GM18511 (cell line): ENCODE data around the gene CD59.
"Not testable (repeated sequence)": the region's sequence is repeated elsewhere in the genome, so short reads cannot be mapped to it uniquely, and the experiment has no call there.

Experiments used
- ATAC-seq: cut with Tn5 transposase; IDR thresholded peaks from one replicate; pipeline ENCODE4 v1.9.1; 2021; ENCODE audit warnings: mild to moderate bottlenecking, moderate library complexity; ENCODE audit not compliant: unreplicated experiment

CD59 gene

DNA sequence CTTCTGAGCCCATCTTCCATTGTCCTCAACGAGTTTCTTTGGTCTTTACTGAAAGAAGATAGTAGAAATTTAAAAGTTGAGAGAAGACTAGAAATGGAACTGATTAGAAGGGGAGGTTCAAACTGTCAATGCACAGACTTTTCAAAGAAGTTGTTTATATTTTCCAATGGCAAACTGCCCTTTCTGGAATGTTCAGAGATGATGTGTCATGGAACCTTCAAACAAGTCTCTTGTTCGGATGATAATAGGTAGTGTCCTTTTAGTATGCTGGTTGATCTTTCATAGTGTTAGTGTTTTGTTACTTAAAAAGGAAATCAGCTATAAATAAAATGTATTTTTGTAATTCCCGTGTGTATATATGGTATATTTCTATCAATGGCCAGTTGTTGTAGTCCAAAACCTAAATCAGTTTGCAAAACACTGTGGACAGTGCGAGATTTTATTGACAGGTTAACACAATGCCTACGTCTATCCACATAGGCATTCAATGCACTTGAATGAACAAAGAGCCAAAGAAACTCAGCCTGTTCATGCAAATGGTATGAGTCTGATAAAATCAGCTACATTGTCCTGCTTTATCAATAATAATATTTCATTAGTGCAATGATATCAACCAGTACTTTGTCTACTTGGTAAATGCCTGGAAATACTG, 66.5 kb downstream of the CD59 start:
- no peak for ATAC-seq

DNA sequence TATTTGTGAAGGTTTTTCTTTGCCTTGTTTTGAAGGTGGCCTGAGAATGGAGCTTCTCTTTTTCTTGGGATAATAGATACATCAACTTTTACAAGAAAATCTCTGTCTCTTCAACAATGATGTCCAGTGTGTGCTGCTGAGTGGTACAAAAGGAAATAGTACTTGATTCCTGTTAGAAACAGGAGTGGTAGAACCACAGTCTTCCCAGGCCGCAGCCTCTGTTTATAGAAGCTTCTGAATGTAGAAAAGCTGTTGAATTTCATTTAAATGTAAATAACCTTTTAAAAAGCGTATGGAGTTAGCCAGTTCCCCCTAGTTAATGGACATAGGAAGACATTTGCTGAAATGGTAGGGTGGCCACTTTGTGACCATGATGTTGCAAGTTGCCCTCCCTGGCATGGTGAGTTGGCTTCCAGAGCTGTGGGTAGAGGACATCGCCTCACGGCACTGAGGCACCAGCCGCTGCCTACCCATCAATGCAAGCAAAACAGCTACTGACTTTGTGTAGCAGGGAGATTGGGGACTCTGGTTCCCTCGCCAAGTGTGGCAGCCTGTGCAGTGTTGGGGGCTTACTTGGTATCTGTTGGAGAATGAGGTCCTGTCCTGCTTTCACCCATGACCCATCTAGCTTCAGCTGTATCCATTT, 67.1 kb downstream of the CD59 start:
- ATAC-seq, result no peak

DNA sequence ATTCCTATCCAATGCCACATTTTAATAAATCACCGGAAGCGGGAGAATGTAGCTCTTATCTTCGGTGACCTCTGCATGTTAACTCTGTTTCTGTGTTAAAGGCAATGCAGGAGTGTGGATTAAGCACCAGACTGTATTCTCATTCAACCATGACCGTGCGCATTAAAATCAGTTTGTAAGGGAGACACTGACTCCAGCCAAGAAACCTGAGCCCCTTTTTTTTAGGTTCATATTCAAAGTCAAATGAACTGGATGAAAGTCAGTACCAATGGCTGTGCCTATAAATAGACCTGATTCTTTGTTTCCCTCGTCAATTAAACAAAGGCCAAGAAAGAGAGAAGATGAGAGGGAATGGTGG, 67.8 kb downstream of the CD59 start:
- no peak for ATAC-seq

DNA sequence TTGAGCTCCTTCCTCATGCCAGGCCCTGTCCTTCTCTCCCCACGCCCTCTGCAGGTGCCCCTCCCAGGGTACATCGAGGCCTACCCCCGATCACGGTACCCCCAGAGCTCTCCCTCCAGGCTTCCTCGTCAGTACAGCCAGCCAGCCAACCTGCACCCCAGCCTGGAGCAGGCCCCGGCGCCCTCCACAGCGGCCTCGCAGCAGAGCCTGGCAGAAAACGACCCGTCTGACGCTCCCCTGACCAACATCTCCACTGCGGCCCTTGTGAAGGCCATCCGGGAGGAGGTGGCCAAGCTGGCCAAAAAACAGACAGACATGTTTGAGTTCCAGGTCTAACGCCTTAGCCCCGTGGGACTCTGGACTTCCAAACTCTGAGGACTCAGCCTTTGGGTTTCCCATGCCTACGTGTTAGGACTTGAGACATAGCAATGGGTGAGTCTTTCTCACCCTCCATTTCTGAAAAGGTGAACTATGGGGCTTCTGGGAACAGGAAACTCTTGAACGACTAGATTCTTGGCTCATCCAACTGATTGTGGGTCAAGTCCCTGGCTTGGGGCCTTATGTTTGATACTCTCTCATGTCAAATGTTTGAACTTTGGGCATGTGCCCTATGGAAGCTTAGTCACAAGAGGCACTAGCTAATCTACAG, 68.3 kb downstream of the CD59 start:
- no peak for ATAC-seq

DNA sequence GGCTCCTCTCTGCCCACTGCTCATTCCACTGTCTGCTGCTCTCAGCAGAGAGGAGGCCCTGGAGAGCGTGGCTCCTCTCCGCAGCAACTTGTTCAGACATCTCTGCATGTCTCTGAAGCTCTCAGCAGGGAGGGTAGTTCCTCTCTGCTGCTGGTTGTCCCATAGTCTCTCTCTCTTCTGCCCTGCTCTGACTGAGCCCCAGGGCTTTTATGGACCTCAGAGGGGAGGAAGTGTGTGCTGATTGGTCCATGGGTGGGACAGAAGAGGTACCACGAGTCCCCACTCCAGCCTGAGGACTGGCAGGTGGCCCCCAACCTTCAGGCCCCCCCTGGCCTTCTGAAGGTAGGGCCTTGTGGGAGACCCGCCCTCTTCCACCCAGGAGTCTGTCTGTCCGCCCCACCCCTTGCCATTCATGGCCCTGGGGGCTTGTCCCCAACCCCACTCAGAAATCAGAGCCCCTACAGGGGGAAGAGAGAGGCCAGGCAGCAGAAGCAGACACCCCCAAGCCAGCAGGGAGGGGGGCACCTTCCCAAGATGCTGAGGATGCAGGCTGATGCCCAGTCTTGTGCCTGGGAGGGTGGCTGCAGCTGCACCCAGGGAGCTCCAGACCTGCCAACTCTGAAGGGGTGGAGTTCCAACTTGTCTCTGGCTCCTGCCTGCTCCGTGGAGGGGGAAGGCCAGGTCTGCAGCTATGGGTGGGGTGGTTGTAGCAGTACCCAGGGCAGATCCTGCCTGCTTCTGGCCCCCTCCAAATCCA, 70.7 kb downstream of the CD59 start:
- ATAC-seq, result no peak

DNA sequence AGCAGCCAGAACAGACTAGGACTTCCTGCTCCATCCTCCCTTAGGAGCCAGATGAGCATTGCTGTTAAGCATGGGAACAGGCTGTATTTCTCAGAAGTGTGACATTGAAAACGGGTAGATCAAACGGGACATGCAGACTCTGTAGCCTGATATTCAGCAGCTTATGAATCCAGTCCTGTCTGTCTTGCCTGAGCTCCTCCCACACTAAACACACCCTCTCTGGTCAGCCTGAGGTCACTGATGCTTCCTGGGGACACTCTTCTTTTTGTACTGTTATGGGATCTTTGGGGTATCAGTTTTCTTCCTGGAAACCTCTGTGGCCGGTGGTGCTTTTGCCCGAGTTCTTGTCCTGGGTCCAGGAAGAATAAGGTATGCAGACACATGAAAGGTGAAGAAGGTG, 71.4 kb downstream of the CD59 start:
- no peak for ATAC-seq

DNA sequence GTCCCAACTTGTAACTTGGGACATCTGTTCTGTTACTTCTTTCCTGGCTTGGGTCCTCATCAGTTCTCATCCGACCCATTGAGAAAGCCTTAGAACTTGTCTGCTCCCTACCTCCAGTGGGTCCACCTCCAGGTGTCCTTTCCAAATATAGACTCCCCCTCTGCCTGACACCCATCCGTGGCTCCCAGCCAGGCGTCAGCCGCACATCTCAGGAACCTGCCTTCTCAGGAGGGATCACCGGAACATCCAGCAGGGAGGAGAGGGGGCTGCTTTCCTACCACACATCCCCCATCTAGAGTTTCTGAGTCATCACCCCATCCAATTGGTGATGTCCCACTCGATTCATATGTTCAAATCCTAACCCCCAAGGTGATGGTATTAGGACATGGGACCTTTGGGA, 72.1 kb downstream of the CD59 start:
- no peak for ATAC-seq

DNA sequence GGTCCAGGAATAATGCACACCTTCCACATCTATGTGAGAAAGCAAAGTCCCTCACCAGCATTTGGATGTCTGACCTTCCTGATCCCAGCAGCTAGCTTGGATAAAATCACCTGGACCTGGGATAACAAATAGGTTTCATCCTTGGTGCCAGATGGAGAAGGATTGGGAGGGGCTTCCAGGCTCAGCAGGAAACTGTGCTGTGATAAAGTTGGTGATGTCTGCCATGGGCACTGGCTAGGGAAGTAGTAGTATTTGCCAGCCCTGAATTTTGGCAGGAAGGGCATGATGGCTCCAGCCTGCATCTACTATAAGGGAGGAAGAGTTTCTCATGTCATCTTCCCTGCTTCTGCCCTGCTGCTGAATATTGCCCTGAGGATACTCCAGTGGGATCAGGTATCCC, 73.1 kb downstream of the CD59 start:
- no peak for ATAC-seq

DNA sequence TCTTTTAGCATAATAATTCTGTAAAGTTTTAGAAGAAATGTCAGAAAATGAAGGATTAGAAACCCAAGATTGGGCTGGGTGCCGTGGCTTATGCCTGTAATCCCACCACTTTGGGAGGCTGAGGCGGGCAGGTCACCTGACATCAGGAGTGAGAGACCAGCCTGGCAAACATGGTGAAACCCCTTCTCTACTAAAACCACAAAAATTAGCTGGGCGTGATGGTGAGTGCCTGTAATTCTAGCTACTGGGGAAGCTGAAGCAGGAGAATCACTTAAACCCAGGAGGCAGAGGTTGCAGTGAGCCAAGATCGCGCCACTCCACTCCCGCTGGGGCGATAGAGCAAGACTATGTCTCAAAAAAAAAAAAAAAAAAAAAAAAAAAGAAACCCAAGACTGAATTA, 74.7 kb downstream of the CD59 start:
- ATAC-seq, result not testable (repeated sequence)

DNA sequence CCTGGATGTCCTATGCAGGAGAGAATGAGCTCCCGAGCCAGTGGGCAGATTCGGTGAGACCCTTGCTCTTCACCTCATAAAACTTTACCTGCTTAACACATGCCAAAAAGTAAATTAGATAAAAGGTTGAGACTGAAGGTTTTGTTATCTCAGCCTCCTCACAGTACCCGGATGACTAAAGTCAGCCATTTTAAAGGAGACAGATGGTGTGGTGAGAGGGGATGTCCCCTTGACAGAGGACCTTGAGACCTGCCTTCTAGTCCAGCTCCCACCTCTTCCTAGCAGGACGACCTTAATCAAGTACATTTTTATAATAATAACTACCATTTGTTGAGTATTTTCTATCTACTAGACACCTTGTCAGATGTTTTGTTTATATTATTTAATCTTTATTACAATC, 75.3 kb downstream of the CD59 start:
- ATAC-seq, result no peak

DNA sequence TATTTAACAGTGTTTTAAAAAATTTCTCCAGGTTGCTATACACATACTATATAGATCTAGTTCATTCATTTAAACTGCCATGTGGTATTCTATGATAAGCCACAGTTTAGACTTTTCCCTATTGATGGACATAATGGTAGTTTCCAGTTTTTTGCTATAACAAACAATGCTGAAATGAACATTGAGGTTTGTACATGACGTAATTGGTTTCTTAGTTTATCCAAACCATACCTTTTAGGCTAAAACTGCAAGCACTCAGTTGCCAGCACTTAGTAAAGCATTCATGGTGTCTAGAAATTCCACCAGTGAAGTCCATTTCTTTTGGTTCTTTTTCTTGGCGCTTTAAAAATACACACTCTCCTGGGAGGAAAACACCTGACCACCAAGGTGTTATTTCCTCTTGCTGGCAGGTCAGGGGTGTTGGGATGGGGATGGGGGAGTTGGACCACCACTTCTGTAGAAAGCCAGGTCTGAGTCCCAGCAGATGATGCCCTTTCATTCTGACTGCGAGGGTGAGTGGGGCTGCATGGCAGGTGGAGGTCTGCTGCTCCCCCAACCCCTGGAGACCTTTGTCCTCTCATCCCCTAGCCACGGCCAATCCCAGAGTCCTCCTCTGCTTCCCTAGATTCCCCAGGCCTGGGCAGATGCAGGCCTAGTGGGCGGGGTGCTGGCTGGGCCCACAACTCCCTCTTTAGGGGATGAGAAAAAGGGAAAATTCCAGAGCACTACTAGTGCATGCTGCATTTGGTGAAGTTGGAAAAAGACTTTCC, 76.7 kb downstream of the CD59 start:
- ATAC-seq, result no peak

DNA sequence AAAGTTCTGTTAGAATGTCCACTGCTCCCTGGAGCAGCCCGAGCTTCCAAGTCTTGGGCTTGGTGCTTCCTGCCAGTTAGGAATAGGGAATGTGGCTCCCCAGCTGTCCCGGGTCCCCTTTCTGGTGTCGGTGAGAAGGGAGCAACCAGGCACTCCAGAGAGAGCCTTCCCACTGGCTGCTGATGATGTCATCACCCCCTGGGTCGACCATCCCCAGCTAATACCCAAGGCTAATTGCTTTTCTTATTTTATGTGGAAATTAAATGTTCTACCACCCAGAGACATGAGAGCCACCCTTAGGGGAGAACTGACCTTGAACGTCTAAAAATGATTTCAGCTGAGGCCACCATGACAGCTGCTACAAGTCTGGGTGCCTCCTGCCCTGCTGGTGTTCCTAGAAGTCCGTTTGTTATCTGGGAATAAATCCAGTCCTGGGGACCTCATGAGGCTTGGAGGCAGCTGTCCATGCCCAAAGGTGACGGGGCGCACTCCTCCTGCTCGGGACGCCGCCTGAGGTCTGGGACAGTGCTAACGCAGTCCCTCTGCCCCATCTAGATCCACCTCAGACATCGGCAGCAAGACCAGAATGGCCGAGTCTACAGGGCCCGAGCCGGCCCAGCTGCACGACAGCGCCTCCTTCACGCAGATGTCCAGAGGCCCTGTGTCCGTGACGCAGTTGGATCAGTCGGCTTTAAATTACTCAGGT, 77.9 kb downstream of the CD59 start:
- ATAC-seq, result no peak

DNA sequence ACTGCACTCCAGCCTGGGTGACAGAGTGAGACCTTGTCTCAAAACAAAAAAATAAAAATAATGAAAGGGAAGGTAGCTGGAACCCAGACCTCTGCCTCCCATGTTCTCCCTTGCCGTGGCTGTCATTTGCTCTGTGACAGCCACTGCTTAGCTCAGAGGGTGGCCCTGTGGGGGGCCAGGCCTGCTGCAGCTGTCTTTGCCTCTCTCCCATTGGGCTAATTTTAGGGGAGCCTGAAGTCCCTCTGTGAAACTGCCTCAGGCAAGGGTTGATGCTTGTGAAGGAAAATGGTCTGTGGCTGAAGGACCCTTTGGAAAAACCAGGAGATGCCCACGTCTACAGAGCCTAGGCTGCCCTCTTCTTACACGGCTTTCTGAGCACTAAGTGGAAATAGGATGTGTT, 78.5 kb downstream of the CD59 start:
- no peak for ATAC-seq

DNA sequence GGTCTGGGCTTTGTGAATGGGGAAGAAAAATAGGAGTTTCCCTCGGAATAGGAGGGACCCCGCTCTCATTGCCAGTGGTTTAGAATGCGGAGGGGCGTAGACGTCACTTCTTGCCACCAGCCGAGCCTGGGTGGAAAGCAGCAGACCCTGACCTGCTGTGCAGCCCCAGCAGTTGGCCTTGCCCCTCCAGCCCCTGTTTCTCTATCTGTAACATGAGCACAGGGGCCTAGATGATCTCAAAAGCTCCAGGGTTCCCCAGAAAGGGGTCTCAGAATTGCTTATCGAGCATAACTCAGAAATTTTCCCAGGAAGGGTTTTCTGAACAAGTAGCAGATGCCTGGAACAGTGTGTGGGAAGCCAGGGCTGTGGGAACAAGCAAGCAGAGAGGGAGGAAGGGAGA, 79.5 kb downstream of the CD59 start:
- no peak for ATAC-seq

DNA sequence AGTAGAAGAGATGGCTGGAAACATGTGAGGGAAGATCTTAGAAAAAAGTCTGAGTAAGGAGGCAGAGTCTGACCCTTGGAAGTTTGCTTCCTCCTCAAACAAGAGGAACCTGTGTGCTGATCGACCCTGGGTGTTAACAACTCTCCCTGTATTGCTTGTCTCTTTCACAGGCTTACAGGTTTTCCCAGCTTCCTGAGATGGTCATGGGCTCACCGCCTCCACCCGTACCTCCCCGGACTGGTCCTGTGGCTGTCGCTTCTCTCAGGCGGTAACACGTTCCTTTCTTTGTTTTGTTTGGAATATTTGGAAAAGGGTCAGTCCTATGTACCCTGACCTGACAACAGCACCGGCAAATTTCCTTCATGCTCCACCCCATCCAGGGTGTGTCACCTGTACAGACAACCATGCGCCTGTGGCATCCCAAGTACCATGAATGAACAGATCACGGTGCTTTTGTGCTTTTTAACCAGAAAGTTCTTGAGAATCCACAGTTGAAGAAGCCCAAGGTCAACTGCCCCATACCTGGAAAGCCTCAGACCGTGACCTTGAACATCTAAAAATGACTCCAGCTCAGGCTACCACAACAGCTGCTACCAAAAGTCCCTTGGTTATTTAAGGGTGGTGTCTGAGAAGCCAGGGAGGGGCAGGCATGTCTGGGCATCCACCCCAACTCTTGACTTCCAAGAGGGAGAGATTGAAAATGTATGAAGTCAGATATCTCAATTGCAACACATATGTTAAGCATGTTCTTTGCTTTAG, 80.2 kb downstream of the CD59 start:
- ATAC-seq, result peak; percentile 89

DNA sequence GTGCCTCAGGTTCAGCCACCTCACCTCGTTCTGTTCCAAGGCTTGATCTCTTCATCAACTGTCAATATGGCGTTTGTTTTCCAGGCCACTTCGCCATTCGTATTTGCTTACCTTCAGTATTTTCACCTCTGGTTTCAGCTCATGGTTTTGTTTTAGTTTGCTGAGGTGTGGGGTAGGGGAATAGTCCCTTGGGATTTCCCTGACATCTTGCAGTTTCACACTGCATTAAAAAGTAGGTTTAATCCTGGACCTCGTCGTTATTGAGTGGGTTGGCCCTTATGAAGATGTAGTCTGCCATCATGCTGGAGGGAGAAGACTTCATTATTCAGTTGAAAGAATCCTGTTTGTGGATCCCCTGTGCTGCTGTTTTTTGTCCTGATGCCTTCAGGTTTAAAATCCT, 81.6 kb downstream of the CD59 start:
- no peak for ATAC-seq
